GM18951 (cell line): ENCODE results near the gene ZACN.

Experiments
- POLR2A ChIP-seq: IDR thresholded peaks from 4 replicates; pipeline ENCODE4 v1.6.1; 2011; ENCODE audit warnings: mild to moderate bottlenecking; ENCODE audit not compliant: insufficient read length, insufficient read depth; ENCODE audit errors: extremely low read depth
- in situ Hi-C: fragments of 300-500 bp; cut with MboI; formaldehyde crosslinking; loops from one replicate; pipeline ENCODE4 v1.12.0; 2022; ENCODE audit warnings: low sequenced_read_pairs, mixed read lengths, inconsistent platforms; ENCODE audit not compliant: unreplicated experiment

ZACN gene

GRCh38 chr17:76131692-76132573, 53.0 kb downstream of the ZACN start:
- in situ Hi-C loops = no loop called here
- TF ChIP-seq POLR2A = no peak
